Neural progenitor cell (in vitro differentiated cells): Measurements from ENCODE around the gene UQCC2. TPM values are rescaled to one million over a fixed set of nuclear protein-coding genes. Genes with fewer than 3 reads are reported as not detected.

Experiments used
- DNase-seq: peaks from one replicate; pipeline ENCODE4 v3.0.0-alpha.2; 2016; ENCODE audit warnings: low spot score
- H2AFZ ChIP-seq: fragments of 200-600 bp; sonication (generic); replicated peaks from 2 replicates; pipeline ENCODE4 v1.6.1; 2016; ENCODE audit warnings: antibody characterized with exemption
- H3F3A ChIP-seq: fragments of 200-600 bp; sonication (generic); 2 replicates; pipeline ENCODE4 v1.6.1; 2016; ENCODE audit warnings: antibody characterized with exemption, low read depth
- H3K27ac ChIP-seq: fragments of 200-600 bp; sonication (generic); 2 replicates; pipeline ENCODE4 v1.5.1; 2016; ENCODE audit warnings: mild to moderate bottlenecking
- H3K27me3 ChIP-seq: fragments of 200-600 bp; sonication (generic); 2 replicates; pipeline ENCODE4 v1.6.1; 2016; ENCODE audit warnings: mild to moderate bottlenecking, moderate library complexity
- H3K36me3 ChIP-seq: fragments of 200-600 bp; sonication (generic); 2 replicates; pipeline ENCODE4 v1.5.1; 2016
- H3K4me1 ChIP-seq: fragments of 200-600 bp; sonication (generic); 2 replicates; pipeline ENCODE4 v1.6.1; 2016; ENCODE audit warnings: mixed run types
- H3K4me2 ChIP-seq: fragments of 200-600 bp; sonication (generic); 2 replicates; pipeline ENCODE4 v1.6.1; 2016
- H3K4me3 ChIP-seq: fragments of 200-600 bp; sonication (generic); 2 replicates; pipeline ENCODE4 v1.5.1; 2016
- H3K79me2 ChIP-seq: fragments of 200-600 bp; sonication (generic); 2 replicates; pipeline ENCODE4 v1.6.1; 2016; ENCODE audit warnings: low read depth
- H3K9ac ChIP-seq: fragments of 200-600 bp; sonication (generic); 2 replicates; pipeline ENCODE4 v1.6.1; 2016
- H3K9me3 ChIP-seq: fragments of 200-600 bp; sonication (generic); 2 replicates; pipeline ENCODE4 v1.5.1; 2016; ENCODE audit warnings: low read depth
- H4K20me1 ChIP-seq: fragments of 200-600 bp; sonication (generic); 2 replicates; pipeline ENCODE4 v1.6.1; 2016; ENCODE audit warnings: low read depth
- H3K27ac Mint-ChIP-seq: 3 replicates; pipeline ENCODE4 v1.8.0; 2021; ENCODE audit warnings: mixed read lengths
- H3K27me3 Mint-ChIP-seq: 2 replicates; pipeline ENCODE4 v1.8.0; 2022; ENCODE audit warnings: low read depth, mild to moderate bottlenecking, inconsistent platforms, moderate library complexity, mixed read lengths; ENCODE audit not compliant: insufficient read depth
- H3K36me3 Mint-ChIP-seq: 3 replicates; pipeline ENCODE4 v1.8.0; 2021; ENCODE audit warnings: mixed read lengths
- H3K4me1 Mint-ChIP-seq: 3 replicates; pipeline ENCODE4 v1.8.0; 2021; ENCODE audit warnings: mixed read lengths
- H3K4me3 Mint-ChIP-seq: 3 replicates; pipeline ENCODE4 v1.8.0; 2021; ENCODE audit warnings: mild to moderate bottlenecking, moderate library complexity, mixed read lengths
- H3K9me3 Mint-ChIP-seq: 3 replicates; pipeline ENCODE4 v1.8.0; 2020; ENCODE audit warnings: mixed read lengths
- EZH2 ChIP-seq: fragments of 200-600 bp; sonication (generic); IDR thresholded peaks from 2 replicates; pipeline ENCODE4 v1.6.1; 2017; ENCODE audit warnings: antibody characterized with exemption, mild to moderate bottlenecking, moderate library complexity
- EZH2phosphoT487 ChIP-seq: fragments of 200-600 bp; sonication (generic); IDR thresholded peaks from 2 replicates; pipeline ENCODE4 v1.6.1; 2017; ENCODE audit warnings: antibody characterized with exemption
- total RNA-seq: library from RNA; depleted of rRNA; stranded (reverse); fragments of >200 nt; gene quantifications from 2 replicates; pipeline ENCODE4 v1.2.3, GENCODE V29; 2015; ENCODE audit warnings: low replicate concordance
- TF ChIP-seq, protein P1 (sequence below): fragments of 200-600 bp; sonication (generic); IDR thresholded peaks from 2 replicates; pipeline ENCODE4 v1.5.1; 2017; ENCODE audit warnings: antibody characterized with exemption, mild to moderate bottlenecking

UQCC2 gene
- total RNA-seq, 1 donor from 2014 or later = 95.9 TPM

DNA sequence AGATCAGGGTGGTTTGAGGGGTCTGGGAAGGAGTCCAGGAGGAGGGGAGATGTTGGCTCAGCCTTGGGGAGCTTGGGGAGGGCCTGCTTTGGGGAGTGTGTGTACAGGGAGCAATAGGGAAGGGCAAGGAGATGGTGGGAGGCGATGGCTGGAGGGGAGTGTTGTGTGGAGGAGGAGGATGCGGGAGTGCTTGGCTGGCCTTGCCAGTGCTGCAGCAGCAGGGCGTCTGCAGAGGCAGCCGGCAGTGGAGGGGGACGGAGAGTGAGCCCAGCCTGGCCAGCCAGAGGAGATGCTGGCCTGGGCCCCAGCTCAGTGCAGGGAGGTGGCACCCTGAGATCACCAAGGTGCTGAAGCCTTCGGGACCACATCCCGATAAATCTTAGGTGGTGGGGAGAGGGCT, 31.3 kb upstream of the UQCC2 start:
- no peaks in the 10 kb centered on the region for H3K27me3 ChIP-seq
- no peaks in the 10 kb centered on the region for H4K20me1 ChIP-seq
- H3K4me1 Mint-ChIP-seq = peaks cover 43% of the 10 kb centered on the region
- H3K27ac Mint-ChIP-seq = no peak overlapping the region
- TF ChIP-seq EZH2phosphoT487 (no peak), EZH2 (no peak)
- TF ChIP-seq, protein P1, sequence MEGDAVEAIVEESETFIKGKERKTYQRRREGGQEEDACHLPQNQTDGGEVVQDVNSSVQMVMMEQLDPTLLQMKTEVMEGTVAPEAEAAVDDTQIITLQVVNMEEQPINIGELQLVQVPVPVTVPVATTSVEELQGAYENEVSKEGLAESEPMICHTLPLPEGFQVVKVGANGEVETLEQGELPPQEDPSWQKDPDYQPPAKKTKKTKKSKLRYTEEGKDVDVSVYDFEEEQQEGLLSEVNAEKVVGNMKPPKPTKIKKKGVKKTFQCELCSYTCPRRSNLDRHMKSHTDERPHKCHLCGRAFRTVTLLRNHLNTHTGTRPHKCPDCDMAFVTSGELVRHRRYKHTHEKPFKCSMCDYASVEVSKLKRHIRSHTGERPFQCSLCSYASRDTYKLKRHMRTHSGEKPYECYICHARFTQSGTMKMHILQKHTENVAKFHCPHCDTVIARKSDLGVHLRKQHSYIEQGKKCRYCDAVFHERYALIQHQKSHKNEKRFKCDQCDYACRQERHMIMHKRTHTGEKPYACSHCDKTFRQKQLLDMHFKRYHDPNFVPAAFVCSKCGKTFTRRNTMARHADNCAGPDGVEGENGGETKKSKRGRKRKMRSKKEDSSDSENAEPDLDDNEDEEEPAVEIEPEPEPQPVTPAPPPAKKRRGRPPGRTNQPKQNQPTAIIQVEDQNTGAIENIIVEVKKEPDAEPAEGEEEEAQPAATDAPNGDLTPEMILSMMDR = no peak
- no peak for DNase-seq
- no peak overlapping the region for H3K4me2 ChIP-seq
- no peaks in the 10 kb centered on the region for H3K36me3 Mint-ChIP-seq
- H3K9ac ChIP-seq = no peak overlapping the region
- H3K4me3 Mint-ChIP-seq = no peak overlapping the region
- no peaks in the 10 kb centered on the region for H3K36me3 ChIP-seq
- H3F3A ChIP-seq = peaks cover 28% of the 10 kb centered on the region
- H3K4me1 ChIP-seq = peaks cover 37% of the 10 kb centered on the region
- no peak overlapping the region for H3K27ac ChIP-seq
- peaks cover 10% of the 10 kb centered on the region for H3K27me3 Mint-ChIP-seq
- H3K4me3 ChIP-seq = no peak overlapping the region
- H3K79me2 ChIP-seq = no peaks in the 10 kb centered on the region
- no peak overlapping the region for H2AFZ ChIP-seq
- no peaks in the 10 kb centered on the region for H3K9me3 ChIP-seq
- no peaks in the 10 kb centered on the region for H3K9me3 Mint-ChIP-seq

DNA sequence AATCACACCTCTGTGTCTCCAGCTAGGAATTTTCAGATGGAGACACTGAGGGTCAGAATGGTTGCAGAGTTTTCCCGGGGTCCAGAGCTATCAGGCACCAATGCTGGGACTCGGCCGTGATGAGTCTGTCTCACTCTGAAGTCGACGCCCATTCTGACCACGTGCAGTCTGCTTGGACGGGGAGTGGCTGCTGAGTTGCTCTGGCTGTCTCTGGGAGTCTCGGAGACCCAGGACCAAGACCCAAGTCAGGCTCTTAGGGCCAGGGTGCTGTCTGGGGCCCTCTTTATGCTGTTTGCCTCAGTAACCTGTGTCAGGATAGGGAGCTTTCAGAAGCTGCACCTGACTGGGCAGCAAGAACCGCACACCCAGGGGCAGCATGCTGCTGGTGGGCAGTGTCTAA, 30.6 kb upstream of the UQCC2 start:
- Histone ChIP-seq H3K79me2 (no peaks in the 10 kb centered on the region), H3F3A (peaks cover 23% of the 10 kb centered on the region), H3K9me3 (no peaks in the 10 kb centered on the region), H3K4me1 (peaks cover 30% of the 10 kb centered on the region), H2AFZ (no peak overlapping the region), H3K9ac (no peak overlapping the region), H3K4me3 (no peak overlapping the region), H3K27me3 (no peaks in the 10 kb centered on the region), H3K36me3 (no peaks in the 10 kb centered on the region), H3K27ac (no peak overlapping the region), H3K4me2 (no peak overlapping the region), H4K20me1 (no peaks in the 10 kb centered on the region)
- Mint-ChIP-seq H3K9me3 (no peaks in the 10 kb centered on the region), H3K27ac (no peak overlapping the region), H3K36me3 (no peaks in the 10 kb centered on the region), H3K27me3 (peaks cover 10% of the 10 kb centered on the region), H3K4me3 (no peak overlapping the region), H3K4me1 (peaks cover 36% of the 10 kb centered on the region)
- TF ChIP-seq, protein P1 = no peak
- TF ChIP-seq EZH2 = no peak
- TF ChIP-seq EZH2phosphoT487 = no peak
- no peak for DNase-seq

DNA sequence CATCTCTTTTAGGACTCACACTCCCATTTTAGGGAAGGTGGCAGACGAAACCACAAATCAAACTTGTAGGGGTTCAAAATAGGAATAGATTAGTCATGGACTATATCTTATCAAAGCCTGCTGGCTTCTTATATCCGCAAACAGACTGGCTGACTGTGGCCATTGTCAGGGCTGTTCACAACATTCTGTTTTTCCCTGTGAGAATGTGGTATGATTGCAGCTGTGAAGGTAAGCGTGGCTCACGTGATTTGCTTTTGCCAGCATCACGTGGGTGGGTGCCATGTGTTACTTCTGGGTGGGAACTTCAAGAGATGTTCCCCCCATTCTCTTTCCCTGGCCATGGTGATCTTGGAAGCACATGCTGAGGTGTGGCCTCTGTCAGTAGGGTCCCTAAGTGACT, 29.3 kb upstream of the UQCC2 start:
- Histone ChIP-seq H3K4me3 (no peak overlapping the region), H4K20me1 (no peaks in the 10 kb centered on the region), H3K79me2 (no peaks in the 10 kb centered on the region), H2AFZ (no peak overlapping the region), H3K9ac (no peak overlapping the region), H3F3A (peaks cover 12% of the 10 kb centered on the region), H3K4me1 (peaks cover 17% of the 10 kb centered on the region), H3K4me2 (no peak overlapping the region), H3K27ac (no peak overlapping the region), H3K9me3 (no peaks in the 10 kb centered on the region), H3K27me3 (no peaks in the 10 kb centered on the region), H3K36me3 (no peaks in the 10 kb centered on the region)
- peaks cover 10% of the 10 kb centered on the region for H3K27me3 Mint-ChIP-seq
- TF ChIP-seq, protein P1 = no peak
- TF ChIP-seq EZH2phosphoT487 (no peak), EZH2 (no peak)
- H3K27ac Mint-ChIP-seq = no peak overlapping the region
- H3K4me1 Mint-ChIP-seq = peaks cover 23% of the 10 kb centered on the region
- no peak for DNase-seq
- no peaks in the 10 kb centered on the region for H3K36me3 Mint-ChIP-seq
- no peaks in the 10 kb centered on the region for H3K9me3 Mint-ChIP-seq
- H3K4me3 Mint-ChIP-seq = no peak overlapping the region

DNA sequence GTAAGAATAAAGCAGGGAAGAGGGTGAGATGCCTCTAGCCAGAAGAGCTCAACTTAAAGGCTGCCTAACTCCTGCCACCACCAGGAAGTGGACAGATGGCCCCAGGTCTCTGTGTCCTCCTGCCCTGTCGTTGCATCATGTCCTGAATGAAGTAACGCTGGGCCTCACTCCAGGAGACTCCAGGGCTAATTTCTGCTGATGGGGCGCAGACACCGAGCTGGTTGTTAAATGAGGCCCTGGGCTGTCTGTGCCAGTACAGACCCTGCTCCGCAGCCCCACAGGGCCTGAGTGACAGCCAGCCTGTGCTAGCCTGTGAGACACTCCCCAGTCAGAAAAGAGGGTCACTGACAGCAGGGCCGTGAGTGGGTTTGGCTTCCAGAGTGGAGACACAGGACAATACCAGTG, 28.7 kb upstream of the UQCC2 start:
- no peak overlapping the region for H2AFZ ChIP-seq
- H3K27me3 Mint-ChIP-seq = peaks cover 13% of the 10 kb centered on the region
- peaks cover 17% of the 10 kb centered on the region for H3K4me1 Mint-ChIP-seq
- H3K9ac ChIP-seq = no peak overlapping the region
- H3K36me3 ChIP-seq = no peaks in the 10 kb centered on the region
- no peak overlapping the region for H3K27ac ChIP-seq
- no peaks in the 10 kb centered on the region for H3K9me3 Mint-ChIP-seq
- no peak overlapping the region for H3K4me3 Mint-ChIP-seq
- H3K27ac Mint-ChIP-seq = no peak overlapping the region
- H3K4me3 ChIP-seq = no peak overlapping the region
- DNase-seq = no peak
- H3K9me3 ChIP-seq = no peaks in the 10 kb centered on the region
- no peaks in the 10 kb centered on the region for H3K36me3 Mint-ChIP-seq
- H3K79me2 ChIP-seq = no peaks in the 10 kb centered on the region
- H3K4me2 ChIP-seq = no peak overlapping the region
- peaks cover 11% of the 10 kb centered on the region for H3K4me1 ChIP-seq
- no peaks in the 10 kb centered on the region for H4K20me1 ChIP-seq
- H3F3A ChIP-seq = peaks cover 7% of the 10 kb centered on the region
- H3K27me3 ChIP-seq = no peaks in the 10 kb centered on the region
- TF ChIP-seq, protein P1 = no peak
- TF ChIP-seq EZH2 (no peak), EZH2phosphoT487 (no peak)
